GM18873 (cell line): ENCODE data around the gene SCN9A.
"Not testable (repeated sequence)": the region's sequence is repeated elsewhere in the genome, so short reads cannot be mapped to it uniquely, and the experiment has no call there.

Experiments
- ATAC-seq: cut with Tn5 transposase; IDR thresholded peaks from one replicate; pipeline ENCODE4 v1.9.1; 2021; ENCODE audit warnings: mild to moderate bottlenecking, moderate library complexity, moderate number of reproducible peaks; ENCODE audit not compliant: unreplicated experiment, low FRiP score

SCN9A gene

GRCh38 chr2:166375736-166376487 is at the start of gene SCN9A:
Gene SCN9A, minus strand, starts transcription at chr2:166375944. Its CDS starts 64,188 bp downstream, at chr2:166311756.
- ATAC-seq: peak; percentile 42

GRCh38 chr2:166424841-166425240 is 49.1 kb upstream of the SCN9A start:
- no peak for ATAC-seq

- no peak for ATAC-seq
These were observed 43.8 kb upstream of the SCN9A start for GRCh38 chr2:166419616-166419934.

GRCh38 chr2:166418853-166419615 is 43.3 kb upstream of the SCN9A start:
- ATAC-seq: no peak

GRCh38 chr2:166417669-166418068 is 41.9 kb upstream of the SCN9A start:
- ATAC-seq: no peak

GRCh38 chr2:166413255-166413654 is 37.5 kb upstream of the SCN9A start:
- no peak for ATAC-seq

GRCh38 chr2:166411473-166412230 is 35.9 kb upstream of the SCN9A start:
- ATAC-seq: no peak

- no peak for ATAC-seq
These were observed 35.2 kb upstream of the SCN9A start for GRCh38 chr2:166410828-166411472.

- not testable (repeated sequence) for ATAC-seq
These were observed 32.0 kb upstream of the SCN9A start for GRCh38 chr2:166407746-166408145.

GRCh38 chr2:166406374-166406773 is 30.6 kb upstream of the SCN9A start:
- no peak for ATAC-seq

- ATAC-seq: no peak
These were observed 29.8 kb upstream of the SCN9A start for GRCh38 chr2:166405569-166405926.

- ATAC-seq: no peak
These were observed 29.3 kb upstream of the SCN9A start for GRCh38 chr2:166404831-166405568.

GRCh38 chr2:166394245-166394644 is 18.5 kb upstream of the SCN9A start:
- no peak for ATAC-seq

GRCh38 chr2:166393008-166393407 is 17.3 kb upstream of the SCN9A start:
- no peak for ATAC-seq

- no peak for ATAC-seq
These were observed 12.8 kb upstream of the SCN9A start for GRCh38 chr2:166388481-166389070.

GRCh38 chr2:166385313-166385712 is 9.6 kb upstream of the SCN9A start:
- no peak for ATAC-seq

GRCh38 chr2:166384774-166385173 is 9.0 kb upstream of the SCN9A start:
- ATAC-seq: no peak

GRCh38 chr2:166382448-166382847 is 6.7 kb upstream of the SCN9A start:
- ATAC-seq: no peak

GRCh38 chr2:166380615-166381014 is 4.9 kb upstream of the SCN9A start:
- no peak for ATAC-seq

- ATAC-seq: no peak
These were observed 1.1 kb upstream of the SCN9A start for GRCh38 chr2:166376873-166377272.
